HG03135 (cell line): ENCODE results near the gene ZNF775.

Source experiments
- ATAC-seq: cut with Tn5 transposase; IDR thresholded peaks from one replicate; pipeline ENCODE4 v1.9.1; 2021; ENCODE audit warnings: mild to moderate bottlenecking, moderate library complexity; ENCODE audit not compliant: unreplicated experiment

The ZNF775 gene

DNA sequence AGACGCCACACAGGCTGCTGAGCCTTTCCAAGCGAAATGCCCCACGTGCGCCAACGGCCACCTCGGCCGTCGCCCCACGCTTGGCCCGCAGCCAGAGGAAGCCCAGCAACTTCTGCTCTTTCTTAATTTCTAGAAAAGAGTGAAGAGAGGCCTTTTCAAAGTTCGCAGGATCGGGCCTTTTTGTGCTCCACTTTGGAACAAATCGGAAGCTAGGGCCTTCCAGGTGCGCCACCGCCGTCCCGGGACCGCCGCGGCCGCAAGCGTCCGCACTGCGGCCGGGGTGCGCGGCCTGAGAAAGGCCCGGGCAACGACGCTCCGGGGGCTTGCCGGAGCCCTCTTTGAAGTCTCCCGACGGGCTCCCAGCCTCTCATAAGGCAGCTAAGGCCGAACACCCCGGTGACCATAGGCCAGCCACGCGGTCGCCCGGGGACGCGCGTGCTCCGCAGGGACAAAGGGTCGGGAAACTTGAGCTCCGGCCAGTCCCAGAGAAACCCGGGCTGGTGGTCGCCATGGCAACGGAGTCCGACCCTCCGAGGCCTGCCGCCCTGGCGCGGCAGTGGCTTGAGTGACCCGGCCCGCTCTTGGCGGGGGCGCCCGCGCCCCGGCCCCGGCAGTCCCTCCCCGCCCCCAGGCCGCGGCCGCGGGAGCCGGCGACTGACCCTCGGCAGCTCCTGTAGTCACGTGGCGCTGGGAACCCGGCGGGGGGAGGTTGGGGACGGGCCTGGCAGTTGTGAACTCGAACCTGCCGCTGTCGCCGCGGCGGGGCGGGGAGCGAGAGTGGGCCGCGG is 10.8 kb upstream of the ZNF775 start, which contains the start of gene REPIN1:
Gene REPIN1, plus strand, starts transcription at position 727 of the 788 bp plus-strand sequence. CDS start 890 bp downstream, outside the sequence.
- peak; percentile 55 for ATAC-seq

DNA sequence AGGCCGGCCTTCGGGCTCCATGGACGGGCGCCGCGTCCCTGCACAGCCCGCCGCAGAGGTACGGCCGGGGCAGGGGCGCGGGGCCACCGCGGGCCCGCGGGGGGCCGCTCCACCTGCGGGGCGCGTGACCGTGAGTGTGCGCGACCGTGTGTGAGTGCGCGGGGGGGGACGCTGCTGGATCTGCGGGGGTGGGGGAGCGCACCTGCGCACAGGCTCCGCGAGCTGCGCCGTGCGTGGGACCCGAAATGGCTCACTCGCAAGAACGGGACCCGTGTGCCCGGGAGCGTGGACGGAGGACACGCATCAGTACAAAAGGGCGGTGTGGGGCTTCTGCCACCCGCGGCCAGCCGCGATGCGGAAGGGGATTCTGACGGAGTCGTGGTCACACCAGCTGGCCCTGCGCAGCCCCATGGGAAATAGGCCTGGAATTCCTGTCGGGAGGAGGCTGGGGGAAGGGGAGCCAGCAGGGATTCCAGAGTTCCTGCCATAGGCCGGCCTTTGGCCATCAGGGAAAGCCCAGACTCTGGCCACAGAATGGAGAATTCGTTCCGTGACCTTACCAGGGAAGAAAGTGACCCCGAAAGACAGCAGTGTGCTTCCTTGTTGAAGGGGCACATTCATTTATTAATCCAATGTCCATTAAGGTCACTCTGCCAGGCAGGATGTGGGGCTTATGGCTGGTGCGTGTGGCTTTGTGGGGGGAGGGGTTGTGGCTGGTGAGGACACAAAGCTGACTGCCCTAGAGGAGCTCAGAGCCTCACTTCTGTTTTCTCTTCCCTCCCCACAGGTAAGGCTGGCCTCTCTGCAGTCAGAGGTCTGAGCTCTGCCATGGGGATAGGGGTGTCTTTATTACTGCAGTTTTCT is 10.0 kb upstream of the ZNF775 start:
- ATAC-seq = peak; percentile 17

- ATAC-seq = no peak
Measured at GRCh38 chr7:150369748-150370501, 9.2 kb upstream of the ZNF775 start.

- no peak for ATAC-seq
Measured at GRCh38 chr7:150370612-150371071, 8.5 kb upstream of the ZNF775 start.

GRCh38 chr7:150371131-150371995 is 7.8 kb upstream of the ZNF775 start:
- no peak for ATAC-seq

DNA sequence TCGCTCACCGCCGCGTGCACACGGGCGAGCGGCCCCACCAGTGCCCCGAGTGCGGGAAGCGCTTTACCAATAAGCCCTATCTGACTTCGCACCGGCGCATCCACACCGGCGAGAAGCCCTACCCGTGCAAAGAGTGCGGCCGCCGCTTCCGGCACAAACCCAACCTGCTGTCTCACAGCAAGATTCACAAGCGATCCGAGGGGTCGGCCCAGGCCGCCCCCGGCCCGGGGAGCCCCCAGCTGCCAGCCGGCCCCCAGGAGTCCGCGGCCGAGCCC is 7.2 kb upstream of the ZNF775 start:
- ATAC-seq = no peak

GRCh38 chr7:150372271-150373048 is 6.7 kb upstream of the ZNF775 start:
- ATAC-seq = no peak

DNA sequence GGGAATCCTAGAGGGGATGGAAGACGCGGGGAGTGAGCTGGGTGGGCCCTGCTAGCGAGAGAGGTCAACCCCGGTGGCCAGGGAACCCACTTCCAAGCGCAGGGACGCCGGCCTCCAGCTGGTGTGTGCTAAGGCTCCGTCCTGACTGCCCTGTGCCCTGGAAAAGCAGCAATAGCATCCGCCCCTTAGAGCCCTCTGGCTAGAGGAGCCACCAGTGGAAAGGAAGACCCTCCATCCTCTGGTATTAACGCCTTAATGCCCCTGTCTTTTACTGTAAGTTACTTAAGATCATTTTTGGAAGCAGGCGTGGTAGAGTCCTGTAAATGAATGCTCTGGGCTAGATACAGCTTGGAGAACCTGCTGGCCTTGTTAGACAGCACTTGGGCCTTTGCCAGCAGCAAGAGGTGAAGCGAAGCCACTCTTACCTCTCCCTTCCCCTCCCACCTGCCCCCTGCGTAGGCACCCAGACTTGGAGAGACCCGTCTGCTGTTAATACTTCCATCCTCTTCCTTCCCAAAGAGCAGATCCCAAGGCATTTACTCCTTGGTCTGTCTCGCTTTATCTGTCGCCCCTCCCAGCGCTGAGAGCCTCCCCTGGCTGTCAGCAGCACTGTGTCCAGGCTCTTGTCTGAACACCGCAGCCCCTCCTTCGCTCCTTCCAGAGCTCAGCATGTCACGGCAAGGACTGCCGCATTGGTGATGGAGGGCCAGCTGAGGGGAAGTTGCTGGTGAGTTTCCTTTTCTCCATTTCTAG is 5.9 kb upstream of the ZNF775 start:
- ATAC-seq = no peak

DNA sequence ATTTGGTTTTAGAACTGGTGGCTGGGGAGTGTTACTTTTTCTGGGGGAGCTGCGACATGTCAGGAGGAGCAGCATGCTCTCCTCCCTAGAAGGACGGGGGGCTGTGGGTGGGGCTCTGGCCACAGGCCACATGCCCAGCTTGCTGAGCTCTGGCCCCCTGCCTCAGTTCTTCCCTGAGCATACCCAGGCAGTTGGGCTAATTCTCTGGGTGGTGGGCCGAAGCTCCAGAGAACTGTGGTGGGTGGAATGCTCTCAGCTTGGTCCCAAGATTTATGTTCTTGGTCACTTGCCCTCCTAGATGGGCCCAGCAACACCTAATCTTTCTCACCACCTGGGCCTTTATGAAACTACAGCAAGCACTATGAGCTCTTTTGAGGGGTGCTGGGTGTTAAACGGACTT is 5.1 kb upstream of the ZNF775 start:
- ATAC-seq = no peak

DNA sequence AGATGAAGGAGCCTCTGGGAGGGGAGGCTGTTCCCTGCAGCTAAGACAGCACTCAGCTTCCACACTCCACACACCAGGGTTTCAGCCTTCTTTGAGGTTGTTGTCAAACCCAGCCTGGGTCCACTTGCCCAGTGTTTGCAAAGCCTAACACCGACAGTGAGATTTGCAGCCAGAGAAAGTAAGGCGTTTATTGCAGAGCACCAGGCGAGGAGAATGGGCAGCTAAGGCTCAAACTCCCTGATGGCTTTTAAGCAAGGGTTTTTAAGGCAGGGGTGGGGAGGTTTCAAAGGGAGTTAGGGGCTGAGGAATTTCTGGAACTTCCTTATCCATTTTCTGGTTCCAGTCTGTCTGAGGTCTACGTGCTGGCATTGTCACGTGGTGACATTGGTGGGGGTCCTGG is 4.7 kb upstream of the ZNF775 start:
- ATAC-seq = no peak

GRCh38 chr7:150375662-150376521 is 3.2 kb upstream of the ZNF775 start:
- ATAC-seq = no peak

DNA sequence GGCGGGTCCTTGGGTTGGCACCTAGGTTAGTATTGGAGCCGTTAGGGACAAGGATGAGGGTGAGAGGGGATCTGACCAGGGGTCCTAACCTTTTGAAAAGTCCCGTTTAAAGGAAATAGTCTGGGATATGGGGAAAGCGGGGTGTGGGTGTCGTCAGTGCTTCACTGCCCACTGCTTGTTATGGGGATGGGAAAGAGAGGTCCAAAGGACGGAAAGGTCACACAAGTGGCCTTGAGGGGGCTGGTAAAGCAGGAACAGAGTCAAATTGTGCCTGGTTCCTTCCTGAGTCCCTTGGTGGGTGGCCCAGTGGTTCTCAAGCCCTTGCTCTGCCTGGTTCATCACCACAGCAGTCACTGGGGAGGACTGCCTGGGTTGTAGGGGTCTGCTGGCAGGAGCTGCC is 2.6 kb upstream of the ZNF775 start:
- ATAC-seq = no peak

GRCh38 chr7:150377196-150377595 is 1.9 kb upstream of the ZNF775 start:
- ATAC-seq = no peak

- ATAC-seq = no peak
Measured at GRCh38 chr7:150377635-150378034, 1.5 kb upstream of the ZNF775 start.

GRCh38 chr7:150378115-150378852 is 846 bp upstream of the ZNF775 start:
- no peak for ATAC-seq

DNA sequence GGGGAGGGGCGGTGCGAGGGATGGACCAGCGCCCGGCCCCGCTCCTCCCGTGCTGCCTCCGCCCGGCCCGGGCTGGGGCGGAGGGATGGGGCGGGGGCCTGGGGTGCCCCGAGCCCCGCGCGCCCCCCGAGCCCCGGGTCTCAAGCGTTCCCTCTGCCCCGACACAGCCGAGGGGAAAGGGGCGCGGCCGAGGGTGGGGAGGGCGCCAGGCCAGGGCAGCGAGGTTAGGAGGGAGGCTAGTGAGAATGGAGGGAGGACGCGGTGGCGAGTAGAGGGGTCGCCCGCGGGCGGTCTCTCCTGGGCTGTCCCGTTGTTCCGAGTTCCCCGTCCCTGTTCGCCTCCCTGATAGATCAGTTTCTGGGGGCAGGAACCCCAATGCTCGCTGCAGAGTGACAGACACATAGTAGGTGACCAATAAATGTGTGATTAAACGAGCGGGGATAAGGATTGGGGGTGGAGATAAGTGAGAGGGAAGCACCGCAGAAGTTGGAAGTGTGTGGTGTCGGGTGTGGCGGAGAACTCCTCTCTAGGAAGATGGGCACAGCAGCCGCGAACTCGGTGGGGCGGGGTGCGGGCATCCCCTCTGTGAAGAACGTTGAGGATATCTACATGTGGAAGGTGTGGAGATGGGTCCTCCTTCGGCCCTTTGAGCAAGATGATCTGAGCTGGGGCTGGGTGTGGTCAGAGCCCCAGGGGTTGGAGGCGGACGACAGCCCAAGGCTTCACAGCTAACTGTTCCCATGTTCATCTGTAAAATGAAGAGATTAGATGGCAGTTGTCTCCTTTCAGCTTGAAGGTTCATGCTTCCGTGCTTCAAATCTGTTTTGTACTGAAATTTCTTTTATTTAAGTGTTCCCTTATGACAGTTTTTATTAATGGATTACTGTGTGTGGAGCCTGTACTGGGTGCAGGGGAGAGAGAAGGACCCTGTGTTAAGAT is 580 bp downstream of the ZNF775 start:
- peak; percentile 20 for ATAC-seq
